GM12878 (cell line): Measurements from ENCODE around the gene CCDC88A. TPM values are rescaled to one million over a fixed set of nuclear protein-coding genes. Genes with fewer than 3 reads are reported as not detected.

Experiments
- ATAC-seq: fragments of 200-7000 bp; cut with Tn5 transposase; 3 replicates; pipeline ENCODE4 v1.9.1; 2020; ENCODE audit warnings: mild to moderate bottlenecking, moderate library complexity
- BruUV-seq: library from RNA; stranded (reverse); fragments of 400-500 nt; replicated peaks from 2 replicates; lab custom pipeline; 2021; lab: Mats Ljungman, UMichigan
- CTCF ChIA-PET: fragments of 300-600 bp; sonication (Branson Sonifier 250); formaldehyde crosslinking; extraction: SDS; loops from one replicate; lab custom pipeline; 2021; ENCODE audit warnings: inconsistent platforms; lab: Yijun Ruan, JAX
- POLR2A ChIA-PET: fragments of 350-600 bp; formaldehyde crosslinking; extraction: SDS; loops from one replicate; lab custom pipeline; 2021; ENCODE audit warnings: inconsistent platforms; lab: Charles Lee
- RAD21 ChIA-PET: fragments of 300-600 bp; sonication (Branson Sonifier 250); formaldehyde crosslinking; loops from one replicate; lab custom pipeline; 2023; ENCODE audit warnings: antibody characterized with exemption; ENCODE audit not compliant: unreplicated experiment; lab: Charles Lee
- SMC1A ChIA-PET: fragments of 300-600 bp; sonication (Branson Sonifier 250); formaldehyde crosslinking; loops from one replicate; lab custom pipeline; 2023; ENCODE audit not compliant: unreplicated experiment, uncharacterized antibody; lab: Charles Lee
- DNase-seq: peaks from one replicate; pipeline ENCODE4 v3.0.0-alpha.2; 2011; ENCODE audit warnings: low read depth, low spot score
- FAIRE-seq: peaks from 3 replicates; lab custom pipeline; 2011; peaks lifted over from hg19 to GRCh38; lab: Jason Lieb, UNC
- H2AFZ ChIP-seq: 2 replicates; pipeline ENCODE4 v1.6.0; 2011; ENCODE audit warnings: low read depth, low read length, control low read depth; ENCODE audit not compliant: control insufficient read depth
- H3K27ac ChIP-seq: 2 replicates; pipeline ENCODE4 v1.5.1; 2011; ENCODE audit warnings: control low read depth; ENCODE audit not compliant: control insufficient read depth, insufficient read depth
- H3K27me3 ChIP-seq, 2 experiments: replicated peaks in 1 of 2; 2 replicates each; pipeline versions ENCODE4 v1.6.0 to v1.6.1; 2011; ENCODE audit warnings: low read length in 1 of 2; ENCODE audit not compliant: control insufficient read depth in 2 of 2, insufficient read depth in 2 of 2
- H3K36me3 ChIP-seq, 2 experiments: 2 replicates each; pipeline ENCODE4 v1.5.1; 2011; ENCODE audit warnings: low read length in 1 of 2; ENCODE audit not compliant: control insufficient read depth in 2 of 2, insufficient read depth in 2 of 2
- H3K4me1 ChIP-seq: 2 replicates; pipeline ENCODE4 v1.6.1; 2011; ENCODE audit warnings: mild to moderate bottlenecking, low read length, moderate library complexity, mixed read lengths; ENCODE audit not compliant: control insufficient read depth, insufficient read depth
- H3K4me2 ChIP-seq: 2 replicates; pipeline ENCODE4 v1.6.0; 2011; ENCODE audit warnings: control low read depth; ENCODE audit not compliant: control insufficient read depth, insufficient read depth
- H3K4me3 ChIP-seq: fragments of 200-600 bp; sonication (generic); 2 replicates; pipeline ENCODE4 v1.5.1; 2016
- H3K79me2 ChIP-seq: 2 replicates; pipeline ENCODE4 v1.6.0; 2011; ENCODE audit warnings: low read length; ENCODE audit not compliant: control insufficient read depth, insufficient read depth
- H3K9ac ChIP-seq: 2 replicates; pipeline ENCODE4 v1.8.0; 2011; ENCODE audit warnings: low read length, control low read depth, mixed read lengths; ENCODE audit not compliant: control insufficient read depth, insufficient read depth
- H3K9me3 ChIP-seq: replicated peaks from 3 replicates; pipeline ENCODE4 v1.5.1; 2011; ENCODE audit warnings: mild to moderate bottlenecking, low read length; ENCODE audit not compliant: control insufficient read depth, insufficient read depth
- H4K20me1 ChIP-seq: 2 replicates; pipeline ENCODE4 v1.6.0; 2011; ENCODE audit not compliant: control insufficient read depth, insufficient read depth
- GABPA ChIP-seq: IDR thresholded peaks from 2 replicates; pipeline ENCODE4 v1.6.1; 2014; ENCODE audit warnings: antibody characterized with exemption, low read depth, mild to moderate bottlenecking, inconsistent platforms
- NFXL1 ChIP-seq: fragments of 450-650 bp; IDR thresholded peaks from 2 replicates; pipeline ENCODE4 v1.6.1; 2017; ENCODE audit warnings: antibody characterized with exemption, mild to moderate bottlenecking, borderline replicate concordance
- RAD21 ChIP-seq: IDR thresholded peaks from 2 replicates; pipeline ENCODE4 v1.6.1; 2011; ENCODE audit warnings: mild to moderate bottlenecking, low read depth, low read length, moderate library complexity; ENCODE audit not compliant: insufficient read depth
- SMC3 ChIP-seq: IDR thresholded peaks from 2 replicates; pipeline ENCODE4 v1.6.1; 2011; ENCODE audit warnings: low read length, improper control_type of control experiment, borderline replicate concordance
- SPI1 ChIP-seq: IDR thresholded peaks from 2 replicates; pipeline ENCODE4 v1.6.1; 2011; ENCODE audit warnings: low read depth, mild to moderate bottlenecking, low read length, moderate library complexity, borderline replicate concordance; ENCODE audit not compliant: insufficient read depth
- TCF12 ChIP-seq: IDR thresholded peaks from 2 replicates; pipeline ENCODE4 v1.6.1; 2011; ENCODE audit warnings: low read depth, mild to moderate bottlenecking, low read length
- ZNF207 ChIP-seq: fragments of 450-650 bp; IDR thresholded peaks from 2 replicates; pipeline ENCODE4 v1.6.1; 2014; ENCODE audit warnings: antibody characterized with exemption, mild to moderate bottlenecking, borderline replicate concordance
- WGBS: methylation state at CpG from one replicate; pipeline ENCODE4 v1.1.6; 2016; ENCODE audit warnings: low lambda C conversion rate; ENCODE audit not compliant: insufficient replicate concordance, insufficient coverage; ENCODE audit errors: missing lambda C conversion rate; 5-methylcytosine and 5-hydroxymethylcytosine counted together
- in situ Hi-C: fragments of 300-500 bp; cut with MboI; formaldehyde crosslinking; loops from 9 replicates; pipeline ENCODE4 v1.14.3; 2018; ENCODE audit warnings: mixed read lengths
- intact Hi-C: fragments of 100-400 bp; cut with micrococcal nuclease; formaldehyde crosslinking; loops from one replicate; pipeline ENCODE4 v1.14.2; 2022; ENCODE audit not compliant: unreplicated experiment
- polyA plus RNA-seq, 11 experiments: library from polyadenylated mRNA; depleted of rRNA in 4 of 11; unstranded in 6 of 11; stranded (reverse) in 5 of 11; fragments of >200 nt; fragmentation: Nextera tagmentation in 4 of 11; fragmentation: Illumina TruSeq in 1 of 11; extraction: Ambion mirVana in 4 of 11; extraction: Trizol in 1 of 11; gene quantifications; 1 replicate in 1 of 11; 2 replicates in 10 of 11; pipeline versions ENCODE4 v1.2.1 to v1.2.3, GENCODE V29; 2011 to 2016; ENCODE audit warnings: inconsistent platforms in 2 of 11, missing spikeins in 2 of 11, low read depth in 1 of 11
- total RNA-seq, 4 experiments: library from RNA; depleted of rRNA in 3 of 4; stranded (reverse); fragments of >200 nt in 3 of 4; fragmentation: Illumina TruSeq in 1 of 4; extraction: Trizol in 1 of 4; gene quantifications; 2 replicates each; pipeline versions ENCODE4 v1.2.1 to v1.2.3, GENCODE V29; 2013 to 2021
- TF ChIP-seq, protein P1 (sequence below), 3 experiments: IDR thresholded peaks in 2 of 3; conservative IDR thresholded peaks in 1 of 3; 2 replicates each; pipeline ENCODE4 v1.5.1; 2011; ENCODE audit warnings: low read depth in 3 of 3, low read length in 3 of 3, mild to moderate bottlenecking in 3 of 3, control low read depth in 2 of 3, moderate library complexity in 2 of 3, inconsistent platforms in 1 of 3, mixed read lengths in 1 of 3; ENCODE audit not compliant: control insufficient read depth in 2 of 3, insufficient read depth in 1 of 3; ENCODE audit errors: extremely low read depth in 1 of 3
- TF ChIP-seq, protein P2 (sequence below): fragments of 450-650 bp; IDR thresholded peaks from 2 replicates; pipeline ENCODE4 v1.6.1; 2017; ENCODE audit warnings: mild to moderate bottlenecking, moderate library complexity

Gene CCDC88A
- total and polyA plus RNA-seq, 10 of the 15 experiments (the other 5 are each of a cell fraction or from before 2014, with no cell fraction given), result 1.8 to 71.6 (median 45.9) TPM

DNA sequence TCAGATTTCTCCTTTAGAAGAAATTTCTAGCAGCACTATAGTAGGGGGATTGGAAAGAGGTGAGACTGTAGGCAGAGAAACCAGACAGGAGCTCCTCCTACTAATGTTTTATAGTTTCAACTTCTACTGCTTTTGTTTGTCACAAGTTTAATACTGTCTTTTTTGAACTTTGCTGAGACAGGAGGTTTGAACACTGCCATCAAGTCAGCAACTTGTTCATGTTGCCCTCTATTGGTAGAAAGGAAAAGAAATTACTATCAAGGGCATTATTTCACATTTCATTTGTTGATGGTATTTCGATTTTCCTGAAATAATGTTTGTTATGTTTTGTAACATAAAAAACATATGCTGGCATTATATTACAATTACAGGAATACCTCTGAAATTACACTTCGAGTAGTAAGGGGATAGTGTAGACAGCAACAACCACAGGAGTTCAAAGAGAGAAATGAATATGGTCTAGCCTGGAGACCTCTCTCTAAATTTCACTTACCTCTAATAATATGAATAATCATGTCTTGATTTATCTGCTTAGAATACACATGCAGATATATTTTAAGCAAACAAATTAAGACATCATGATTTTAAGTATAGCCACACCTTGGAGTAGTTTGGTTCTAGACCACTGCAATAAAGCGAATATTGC, 12.4 kb upstream of the CCDC88A start:
- TF ChIP-seq SMC3 (peak; percentile 57; the same call in 1 of the 2 replicates), ZNF207 (no peak), GABPA (no peak), SPI1 (no peak), NFXL1 (no peak), RAD21 (peak; percentile 81), TCF12 (no peak)
- TF ChIP-seq, protein P1, sequence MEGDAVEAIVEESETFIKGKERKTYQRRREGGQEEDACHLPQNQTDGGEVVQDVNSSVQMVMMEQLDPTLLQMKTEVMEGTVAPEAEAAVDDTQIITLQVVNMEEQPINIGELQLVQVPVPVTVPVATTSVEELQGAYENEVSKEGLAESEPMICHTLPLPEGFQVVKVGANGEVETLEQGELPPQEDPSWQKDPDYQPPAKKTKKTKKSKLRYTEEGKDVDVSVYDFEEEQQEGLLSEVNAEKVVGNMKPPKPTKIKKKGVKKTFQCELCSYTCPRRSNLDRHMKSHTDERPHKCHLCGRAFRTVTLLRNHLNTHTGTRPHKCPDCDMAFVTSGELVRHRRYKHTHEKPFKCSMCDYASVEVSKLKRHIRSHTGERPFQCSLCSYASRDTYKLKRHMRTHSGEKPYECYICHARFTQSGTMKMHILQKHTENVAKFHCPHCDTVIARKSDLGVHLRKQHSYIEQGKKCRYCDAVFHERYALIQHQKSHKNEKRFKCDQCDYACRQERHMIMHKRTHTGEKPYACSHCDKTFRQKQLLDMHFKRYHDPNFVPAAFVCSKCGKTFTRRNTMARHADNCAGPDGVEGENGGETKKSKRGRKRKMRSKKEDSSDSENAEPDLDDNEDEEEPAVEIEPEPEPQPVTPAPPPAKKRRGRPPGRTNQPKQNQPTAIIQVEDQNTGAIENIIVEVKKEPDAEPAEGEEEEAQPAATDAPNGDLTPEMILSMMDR (IDR thresholded peaks at IDR 0.05 in 2 of 3, conservative IDR thresholded peaks at IDR 0.05 in 1 of 3; ENCODE audit: control insufficient read depth in 2 of 3, extremely low read depth in 1 of 3, insufficient read depth in 1 of 3, low read depth in 3 of 3, low read length in 3 of 3), result peak; percentile 63 to 72 (median 64)
- TF ChIP-seq, protein P2, sequence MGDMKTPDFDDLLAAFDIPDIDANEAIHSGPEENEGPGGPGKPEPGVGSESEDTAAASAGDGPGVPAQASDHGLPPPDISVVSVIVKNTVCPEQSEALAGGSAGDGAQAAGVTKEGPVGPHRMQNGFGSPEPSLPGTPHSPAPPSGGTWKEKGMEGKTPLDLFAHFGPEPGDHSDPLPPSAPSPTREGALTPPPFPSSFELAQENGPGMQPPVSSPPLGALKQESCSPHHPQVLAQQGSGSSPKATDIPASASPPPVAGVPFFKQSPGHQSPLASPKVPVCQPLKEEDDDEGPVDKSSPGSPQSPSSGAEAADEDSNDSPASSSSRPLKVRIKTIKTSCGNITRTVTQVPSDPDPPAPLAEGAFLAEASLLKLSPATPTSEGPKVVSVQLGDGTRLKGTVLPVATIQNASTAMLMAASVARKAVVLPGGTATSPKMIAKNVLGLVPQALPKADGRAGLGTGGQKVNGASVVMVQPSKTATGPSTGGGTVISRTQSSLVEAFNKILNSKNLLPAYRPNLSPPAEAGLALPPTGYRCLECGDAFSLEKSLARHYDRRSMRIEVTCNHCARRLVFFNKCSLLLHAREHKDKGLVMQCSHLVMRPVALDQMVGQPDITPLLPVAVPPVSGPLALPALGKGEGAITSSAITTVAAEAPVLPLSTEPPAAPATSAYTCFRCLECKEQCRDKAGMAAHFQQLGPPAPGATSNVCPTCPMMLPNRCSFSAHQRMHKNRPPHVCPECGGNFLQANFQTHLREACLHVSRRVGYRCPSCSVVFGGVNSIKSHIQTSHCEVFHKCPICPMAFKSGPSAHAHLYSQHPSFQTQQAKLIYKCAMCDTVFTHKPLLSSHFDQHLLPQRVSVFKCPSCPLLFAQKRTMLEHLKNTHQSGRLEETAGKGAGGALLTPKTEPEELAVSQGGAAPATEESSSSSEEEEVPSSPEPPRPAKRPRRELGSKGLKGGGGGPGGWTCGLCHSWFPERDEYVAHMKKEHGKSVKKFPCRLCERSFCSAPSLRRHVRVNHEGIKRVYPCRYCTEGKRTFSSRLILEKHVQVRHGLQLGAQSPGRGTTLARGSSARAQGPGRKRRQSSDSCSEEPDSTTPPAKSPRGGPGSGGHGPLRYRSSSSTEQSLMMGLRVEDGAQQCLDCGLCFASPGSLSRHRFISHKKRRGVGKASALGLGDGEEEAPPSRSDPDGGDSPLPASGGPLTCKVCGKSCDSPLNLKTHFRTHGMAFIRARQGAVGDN, result no peak
- H3K27me3 ChIP-seq, result no peaks in the 10 kb centered on the region
- H2AFZ ChIP-seq, result peak overlapping the region; percentile 62
- no peaks in the 10 kb centered on the region for H3K9me3 ChIP-seq
- no peaks in the 10 kb centered on the region; the same call in none of the 2 replicates for H3K4me1 ChIP-seq
- intact Hi-C loops, result no loop called here
- H4K20me1 ChIP-seq, result no peaks in the 10 kb centered on the region
- ChIA-PET CTCF (interaction anchor here (0.6 to 2.8 kb wide), 18 partner anchors 9 to 533 kb away, joined by 3 to 9 read pairs (median 3); partner anchors contain the start of genes CLHC1, MTIF2 and RPS27A), SMC1A (interaction anchor here (0.7 to 1.1 kb wide), 5 partner anchors 20 to 140 kb away, joined by 3 to 4 read pairs (median 3); no protein-coding TSS in a partner anchor), RAD21 (interaction anchor here (0.7 to 1.7 kb wide), 11 partner anchors 10 to 532 kb away, joined by 3 to 7 read pairs (median 4); no protein-coding TSS in a partner anchor), POLR2A (interaction anchor here (0.9 to 1.0 kb wide), 2 partner anchors 87 to 251 kb away, joined by 3 read pairs; partner anchors contain the start of gene CFAP36)
- H3K27ac ChIP-seq, result no peak overlapping the region
- DNase-seq (no peak), FAIRE-seq (peak; percentile 70), ATAC-seq (peak; percentile 88)
- H3K9ac ChIP-seq, result no peak overlapping the region
- in situ Hi-C loops, result no loop called here
- H3K79me2 ChIP-seq, result no peaks in the 10 kb centered on the region
- BruUV-seq, result no TSS peak
- WGBS, result 31% methylated on average over 3 of the region's 3 CpGs
- H3K4me2 ChIP-seq, result peak overlapping the region; percentile 13; the same call in 1 of the 2 replicates
- H3K4me3 ChIP-seq, result no peak overlapping the region
- H3K36me3 ChIP-seq, result no peaks in the 10 kb centered on the region
